GM19099 (cell line): ENCODE results near the gene NAALADL2.

Source experiments
- POLR2A ChIP-seq: IDR thresholded peaks from 3 replicates; pipeline ENCODE4 v1.6.1; 2011; ENCODE audit warnings: low read depth; ENCODE audit not compliant: insufficient read length; ENCODE audit errors: extremely low read depth

The NAALADL2 gene

DNA sequence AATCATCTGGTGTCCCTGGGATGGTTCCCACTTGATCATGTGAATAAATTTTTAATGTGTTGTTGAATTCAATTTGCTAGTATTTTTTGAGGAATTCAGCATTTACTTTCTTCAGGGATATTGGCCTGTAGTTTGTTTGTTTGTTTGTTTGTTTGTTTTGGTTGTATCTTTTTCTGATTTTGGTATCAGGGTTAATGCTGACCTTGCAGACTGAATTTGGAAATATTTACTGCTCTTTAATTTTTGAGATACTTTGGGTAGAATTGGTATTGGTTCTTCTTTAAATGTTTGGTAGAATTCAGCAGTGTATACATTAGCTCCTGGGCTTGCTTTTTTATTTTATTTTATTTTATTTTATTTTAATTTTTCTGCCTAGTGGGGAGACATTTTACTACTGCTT lies 803.7 kb downstream of the NAALADL2 start:
- TF ChIP-seq POLR2A: no peak

DNA sequence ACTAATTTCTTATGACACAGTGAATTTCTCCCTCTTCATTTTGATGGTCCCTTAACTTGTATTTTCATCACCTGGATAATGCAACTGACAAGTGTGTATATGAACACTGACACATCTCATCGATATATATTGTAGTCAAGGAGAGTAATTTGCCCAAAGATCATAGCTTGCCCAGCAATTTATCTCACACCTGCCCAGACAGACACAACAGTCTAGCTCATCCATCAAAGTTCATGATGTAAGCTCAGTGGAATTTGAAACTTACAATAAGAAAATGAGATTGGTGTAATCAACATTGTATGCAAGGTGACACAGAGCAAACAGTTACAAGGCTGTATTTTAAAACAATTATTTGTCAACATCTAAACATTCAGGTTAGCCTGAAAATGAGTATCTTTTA lies 805.8 kb downstream of the NAALADL2 start:
- TF ChIP-seq POLR2A: no peak

- no peak for TF ChIP-seq POLR2A
These were observed 809.2 kb downstream of the NAALADL2 start for GRCh38 chr3:175668300-175668699.

DNA sequence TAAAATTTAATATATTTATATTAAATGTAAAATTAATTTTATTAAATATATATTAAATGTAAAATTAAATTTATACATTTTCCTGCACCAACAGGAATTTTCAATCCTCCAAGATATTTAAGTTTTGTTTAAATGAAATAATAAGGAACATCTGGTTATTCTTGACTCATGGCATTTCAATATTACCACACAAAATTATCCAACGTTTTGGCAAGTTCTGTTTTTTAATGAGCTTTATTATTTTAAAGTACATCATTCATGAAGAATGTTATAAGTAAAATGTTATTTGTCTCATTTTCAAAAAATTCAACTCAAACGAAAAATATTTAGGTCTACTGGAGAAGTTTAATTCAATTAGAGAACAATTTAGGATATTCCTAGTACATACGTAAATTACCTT lies 811.4 kb downstream of the NAALADL2 start:
- no peak for TF ChIP-seq POLR2A

GRCh38 chr3:175672119-175672689 lies 813.1 kb downstream of the NAALADL2 start:
- TF ChIP-seq POLR2A: no peak

GRCh38 chr3:175679568-175679967 lies 820.4 kb downstream of the NAALADL2 start:
- no peak for TF ChIP-seq POLR2A

DNA sequence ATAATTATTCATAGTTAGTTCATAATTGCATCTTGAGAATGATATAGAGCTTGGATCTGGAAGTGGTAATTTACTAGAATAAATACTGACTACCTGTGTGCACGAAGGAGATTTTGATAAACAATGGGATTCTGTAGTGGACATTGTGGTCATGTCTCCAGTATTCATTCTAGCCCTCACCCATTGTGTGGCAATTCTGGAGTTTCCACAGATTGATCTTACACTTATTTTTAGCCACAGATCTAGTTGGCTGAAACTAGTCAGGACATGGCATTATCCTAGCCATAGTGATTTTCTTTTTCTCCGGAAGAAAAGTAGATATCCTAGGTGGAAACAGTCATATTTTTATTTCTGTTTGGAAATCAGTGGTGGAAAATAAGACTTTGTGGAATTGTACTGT lies 833.1 kb downstream of the NAALADL2 start:
- no peak for TF ChIP-seq POLR2A

GRCh38 chr3:175695251-175695650 lies 836.1 kb downstream of the NAALADL2 start:
- TF ChIP-seq POLR2A: no peak

- TF ChIP-seq POLR2A: no peak
These were observed 843.8 kb downstream of the NAALADL2 start for GRCh38 chr3:175702956-175703355.

- no peak for TF ChIP-seq POLR2A
These were observed 845.4 kb downstream of the NAALADL2 start for GRCh38 chr3:175704366-175705055.

DNA sequence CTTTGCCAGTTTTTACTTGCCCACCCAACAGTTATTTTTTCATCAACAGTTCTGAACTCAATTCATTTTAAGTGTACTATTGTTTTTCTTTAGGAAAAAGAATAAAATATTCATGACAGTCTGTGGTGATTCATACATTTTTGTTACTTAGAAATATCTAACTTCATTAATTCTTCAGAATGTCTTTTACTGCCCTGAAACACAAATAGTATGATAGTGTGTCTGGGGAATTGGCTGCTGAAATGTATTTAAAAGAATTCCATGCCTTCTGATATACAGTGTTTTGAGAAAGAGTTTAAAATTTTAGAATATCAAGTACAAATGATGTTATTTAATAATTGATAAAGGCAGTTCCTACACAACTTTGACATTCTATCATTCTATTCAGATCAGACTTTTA lies 854.1 kb downstream of the NAALADL2 start:
- no peak for TF ChIP-seq POLR2A

GRCh38 chr3:175716446-175716845 lies 857.3 kb downstream of the NAALADL2 start:
- no peak for TF ChIP-seq POLR2A

DNA sequence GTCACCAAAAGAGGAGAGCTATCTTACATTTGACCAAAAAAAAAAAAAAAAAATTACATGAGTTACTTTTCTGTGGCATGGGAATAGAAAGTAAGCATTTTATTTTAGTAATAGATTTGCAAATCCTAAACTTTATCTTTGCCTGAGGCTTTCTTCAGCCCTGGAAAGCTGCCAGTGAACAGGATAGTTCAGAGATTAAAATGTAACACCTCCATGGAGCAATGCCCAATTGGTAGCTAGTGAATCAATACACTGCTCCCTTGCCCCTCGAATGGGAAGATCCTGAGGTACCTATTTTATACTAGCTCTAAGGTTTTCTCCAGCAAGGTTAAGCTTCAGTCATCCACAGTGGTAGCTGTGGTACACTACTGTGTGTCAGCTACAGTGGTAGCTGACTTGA lies 867.1 kb downstream of the NAALADL2 start:
- TF ChIP-seq POLR2A: no peak

DNA sequence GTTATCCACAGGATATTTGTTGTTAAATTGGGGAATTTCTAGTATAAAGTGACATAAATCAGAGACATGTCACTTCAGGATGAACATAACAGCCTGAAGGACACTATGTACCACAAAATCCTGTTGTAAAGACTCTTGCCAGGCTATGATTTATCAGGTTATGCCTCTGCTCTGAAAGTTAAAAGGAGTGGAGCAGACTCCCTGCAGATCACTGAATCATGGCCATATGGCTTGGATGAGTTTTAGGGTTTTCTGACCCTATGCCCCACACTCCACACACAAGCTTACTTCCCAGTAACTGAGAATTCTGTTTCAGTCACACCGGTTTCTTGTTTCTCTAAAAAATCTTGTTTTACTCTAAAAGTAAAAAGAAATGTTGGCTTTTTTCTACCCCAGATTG lies 869.4 kb downstream of the NAALADL2 start:
- no peak for TF ChIP-seq POLR2A

- TF ChIP-seq POLR2A: no peak
These were observed 870.3 kb downstream of the NAALADL2 start for GRCh38 chr3:175729466-175729865.

DNA sequence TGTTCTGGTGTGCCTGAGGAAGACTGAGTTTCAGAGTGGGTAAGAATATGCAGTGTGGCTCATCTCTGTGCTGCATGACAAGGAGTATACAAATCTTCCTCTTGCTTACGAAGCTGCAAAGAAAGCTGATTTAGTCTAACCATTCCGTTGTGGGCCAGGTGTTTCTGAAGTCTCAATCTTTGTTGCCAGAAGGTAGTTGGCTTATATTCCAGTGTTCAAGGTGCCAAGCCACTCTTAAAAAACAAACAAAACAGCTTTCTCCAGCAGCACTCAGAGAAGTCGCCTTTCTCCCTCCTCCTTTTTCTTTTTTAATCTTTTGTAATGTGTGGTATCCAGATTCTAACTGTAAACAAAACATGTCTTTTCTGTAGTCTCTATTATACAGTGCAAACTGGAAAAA lies 872.4 kb downstream of the NAALADL2 start:
- no peak for TF ChIP-seq POLR2A

GRCh38 chr3:175732017-175732416 lies 872.9 kb downstream of the NAALADL2 start:
- TF ChIP-seq POLR2A: no peak

GRCh38 chr3:175735866-175736265 lies 876.7 kb downstream of the NAALADL2 start:
- no peak for TF ChIP-seq POLR2A
